ENCODE data around the gene KIR2DL1. TPM values are rescaled to one million over a fixed set of nuclear protein-coding genes. Genes with fewer than 3 reads are reported as not detected.
"Not testable (repeated sequence)": the region's sequence is repeated elsewhere in the genome, so short reads cannot be mapped to it uniquely, and the experiment has no call there.

The KIR2DL1 gene
- polyA plus RNA-seq, 1 donor from 2014 or later: not detected

DNA sequence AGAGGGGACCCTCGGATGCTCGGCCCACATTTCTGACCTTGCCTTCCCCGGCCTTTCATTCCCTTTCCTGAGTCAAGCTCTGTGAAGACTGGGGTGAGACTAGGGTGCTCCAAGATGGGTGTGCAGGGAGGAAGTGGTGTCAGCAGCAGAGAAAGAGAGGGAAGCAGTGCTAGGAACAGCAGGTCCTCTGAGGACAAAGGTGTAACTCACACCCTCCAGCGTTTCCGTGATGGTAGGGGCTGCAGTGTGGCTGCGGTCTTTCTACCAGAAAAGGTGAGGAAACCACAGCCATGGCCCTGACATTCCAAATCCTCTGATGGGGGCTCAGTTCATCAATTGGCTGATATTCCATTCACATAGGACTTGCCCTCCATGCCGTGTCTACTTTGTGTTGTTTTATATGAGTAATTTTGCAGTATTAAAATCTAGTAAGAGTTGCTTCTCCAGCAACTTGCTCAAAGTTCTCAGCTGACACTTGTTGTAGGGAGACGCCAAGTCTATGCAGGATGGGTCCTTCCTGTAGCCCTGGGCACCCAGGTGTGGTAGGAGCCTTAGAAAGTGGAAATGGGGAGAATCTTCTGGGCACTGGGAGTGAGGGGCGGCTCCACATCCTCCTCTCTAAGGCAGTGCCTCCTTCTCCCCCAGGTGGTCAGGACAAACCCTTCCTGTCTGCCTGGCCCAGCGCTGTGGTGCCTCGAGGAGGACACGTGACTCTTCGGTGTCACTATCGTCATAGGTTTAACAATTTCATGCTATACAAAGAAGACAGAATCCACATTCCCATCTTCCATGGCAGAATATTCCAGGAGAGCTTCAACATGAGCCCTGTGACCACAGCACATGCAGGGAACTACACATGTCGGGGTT lies 48.3 kb downstream of the KIR2DL1 start:
- H2AFZ ChIP-seq (ENCODE audit: low read depth, low read length): no peak overlapping the region
- no peaks in the 10 kb centered on the region for H3K9me3 ChIP-seq (ENCODE audit: low read length)
- no peaks in the 10 kb centered on the region for H3K27me3 ChIP-seq (ENCODE audit: insufficient read depth, low read depth, low read length)
- H3K4me2 ChIP-seq (ENCODE audit: low read length): no peak overlapping the region
- no peaks in the 10 kb centered on the region for H3K79me2 ChIP-seq (replicated peaks; ENCODE audit: insufficient read depth, low read length)
- H3F3A ChIP-seq (ENCODE audit: insufficient read depth, low read length, poor library complexity, severe bottlenecking): no peaks in the 10 kb centered on the region
- no peaks in the 10 kb centered on the region for H3K9me2 ChIP-seq (ENCODE audit: insufficient read depth, low read length)
- no peak overlapping the region for H3K9ac ChIP-seq (ENCODE audit: low read length)
- no peaks in the 10 kb centered on the region for H3K36me3 ChIP-seq (ENCODE audit: insufficient read depth, low read length)
- no peak for TF ChIP-seq EP300 (conservative IDR thresholded peaks at IDR 0.05; ENCODE audit: poor library complexity, severe bottlenecking)
- TF ChIP-seq EZH2 (IDR thresholded peaks at IDR 0.05; ENCODE audit: borderline replicate concordance, insufficient read depth, low read length, poor library complexity, severe bottlenecking): no peak
- no peak for TF ChIP-seq TAF1 (IDR thresholded peaks at IDR 0.05; ENCODE audit: low read depth)
- no peak for TF ChIP-seq MXI1 (conservative IDR thresholded peaks at IDR 0.05; ENCODE audit: poor library complexity, severe bottlenecking)
- TF ChIP-seq POLR2AphosphoS5 (IDR thresholded peaks at IDR 0.05): no peak
- no peak for TF ChIP-seq CTCF (IDR thresholded peaks at IDR 0.05; ENCODE audit: poor library complexity, severe bottlenecking)
- no peaks in the 10 kb centered on the region for H4K20me1 ChIP-seq (ENCODE audit: insufficient read depth)
- H3K27ac ChIP-seq (ENCODE audit: low read length): no peak overlapping the region
- H3K4me3 ChIP-seq (ENCODE audit: low read length): no peak overlapping the region

DNA sequence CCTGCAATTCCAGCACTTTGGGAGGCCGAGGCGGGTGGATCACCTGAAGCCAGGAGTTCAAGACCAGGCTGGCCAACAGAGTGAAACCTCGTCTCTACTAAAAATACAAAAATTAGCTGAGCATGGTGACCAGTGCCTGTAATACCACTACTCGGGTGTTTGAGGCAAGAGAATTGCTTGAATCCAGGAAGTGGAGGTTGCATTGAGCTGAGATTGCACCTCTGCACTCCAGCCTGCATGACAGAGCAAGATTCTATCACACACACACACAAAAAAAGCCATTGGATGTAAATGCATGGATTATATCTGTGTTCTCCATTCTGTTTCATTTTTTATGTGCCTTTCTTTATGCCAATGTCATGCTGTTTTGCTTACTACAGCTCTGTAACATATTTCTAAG lies 54.8 kb downstream of the KIR2DL1 start:
- H3K79me2 ChIP-seq (replicated peaks; ENCODE audit: insufficient read depth, low read length); H3K36me3 ChIP-seq (ENCODE audit: insufficient read depth, low read length); H3K27ac ChIP-seq (ENCODE audit: low read length); H3K4me2 ChIP-seq (ENCODE audit: low read length); H3K9me2 ChIP-seq (ENCODE audit: insufficient read depth, low read length); H3K9me3 ChIP-seq (ENCODE audit: low read length); H3K9ac ChIP-seq (ENCODE audit: low read length); H3F3A ChIP-seq (ENCODE audit: insufficient read depth, low read length, poor library complexity, severe bottlenecking); H3K4me3 ChIP-seq (ENCODE audit: low read length); H3K27me3 ChIP-seq (ENCODE audit: insufficient read depth, low read depth, low read length); H2AFZ ChIP-seq (ENCODE audit: low read depth, low read length); H4K20me1 ChIP-seq (ENCODE audit: insufficient read depth): not testable (repeated sequence)

- H3K4me2 ChIP-seq (ENCODE audit: low read length); H3K4me3 ChIP-seq (ENCODE audit: low read length); H3F3A ChIP-seq (ENCODE audit: insufficient read depth, low read length, poor library complexity, severe bottlenecking); H3K27ac ChIP-seq (ENCODE audit: low read length); H3K36me3 ChIP-seq (ENCODE audit: insufficient read depth, low read length); H2AFZ ChIP-seq (ENCODE audit: low read depth, low read length); H3K27me3 ChIP-seq (ENCODE audit: insufficient read depth, low read depth, low read length); H4K20me1 ChIP-seq (ENCODE audit: insufficient read depth); H3K9me3 ChIP-seq (ENCODE audit: low read length); H3K79me2 ChIP-seq (replicated peaks; ENCODE audit: insufficient read depth, low read length); H3K9me2 ChIP-seq (ENCODE audit: insufficient read depth, low read length); H3K9ac ChIP-seq (ENCODE audit: low read length): not testable (repeated sequence)
Measured at GRCh38 chr19:54825326-54825725, 55.7 kb downstream of the KIR2DL1 start.

DNA sequence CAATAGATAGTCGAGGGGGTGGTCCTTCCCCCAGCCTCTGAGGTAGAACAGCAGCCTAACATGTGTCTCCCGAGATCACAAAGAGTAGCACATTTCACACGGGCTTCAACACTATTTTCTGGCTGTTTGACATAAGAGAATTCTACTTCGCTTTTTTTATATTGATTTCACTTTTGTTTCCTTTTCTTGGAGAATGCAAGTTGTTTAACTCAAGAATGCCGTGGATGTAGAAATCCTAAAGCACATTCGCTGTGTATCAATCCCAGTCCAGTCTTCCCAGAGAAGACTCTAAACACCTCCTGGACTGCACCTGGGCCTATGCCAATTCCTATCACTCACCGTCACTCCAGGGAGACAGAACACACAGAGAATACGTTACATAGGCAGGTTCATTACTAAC lies 58.5 kb downstream of the KIR2DL1 start:
- not testable (repeated sequence) for H3K27ac ChIP-seq (ENCODE audit: low read length); H3K9ac ChIP-seq (ENCODE audit: low read length); H3K9me2 ChIP-seq (ENCODE audit: insufficient read depth, low read length); H3K9me3 ChIP-seq (ENCODE audit: low read length); H3F3A ChIP-seq (ENCODE audit: insufficient read depth, low read length, poor library complexity, severe bottlenecking); H3K4me2 ChIP-seq (ENCODE audit: low read length); H3K27me3 ChIP-seq (ENCODE audit: insufficient read depth, low read depth, low read length); H3K36me3 ChIP-seq (ENCODE audit: insufficient read depth, low read length); H3K4me3 ChIP-seq (ENCODE audit: low read length); H4K20me1 ChIP-seq (ENCODE audit: insufficient read depth); H2AFZ ChIP-seq (ENCODE audit: low read depth, low read length); H3K79me2 ChIP-seq (replicated peaks; ENCODE audit: insufficient read depth, low read length)

DNA sequence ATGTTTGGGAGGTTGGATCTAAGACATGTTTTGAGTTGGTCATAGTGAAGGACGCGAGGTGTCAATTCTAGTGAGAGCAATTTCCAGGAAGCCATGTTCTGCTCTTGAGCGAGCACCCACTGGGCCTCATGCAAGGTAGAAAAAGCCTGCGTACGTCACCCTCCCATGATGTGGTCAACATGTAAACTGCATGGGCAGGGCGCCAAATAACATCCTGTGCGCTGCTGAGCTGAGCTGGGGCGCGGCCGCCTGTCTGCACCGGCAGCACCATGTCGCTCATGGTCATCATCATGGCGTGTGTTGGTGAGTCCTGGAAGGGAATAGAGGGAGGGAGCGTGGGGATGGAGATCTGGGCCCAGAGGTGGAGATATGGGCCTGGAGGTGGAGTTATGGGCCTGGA lies 62.9 kb downstream of the KIR2DL1 start, which contains the start of gene KIR2DS4:
Gene KIR2DS4, plus strand, starts transcription at position 181 of the 400 bp plus-strand sequence.
- H3K9me2 ChIP-seq (ENCODE audit: insufficient read depth, low read length); H3K9me3 ChIP-seq (ENCODE audit: low read length); H4K20me1 ChIP-seq (ENCODE audit: insufficient read depth); H3K9ac ChIP-seq (ENCODE audit: low read length); H2AFZ ChIP-seq (ENCODE audit: low read depth, low read length); H3F3A ChIP-seq (ENCODE audit: insufficient read depth, low read length, poor library complexity, severe bottlenecking); H3K27ac ChIP-seq (ENCODE audit: low read length); H3K4me2 ChIP-seq (ENCODE audit: low read length); H3K27me3 ChIP-seq (ENCODE audit: insufficient read depth, low read depth, low read length); H3K36me3 ChIP-seq (ENCODE audit: insufficient read depth, low read length); H3K79me2 ChIP-seq (replicated peaks; ENCODE audit: insufficient read depth, low read length); H3K4me3 ChIP-seq (ENCODE audit: low read length): not testable (repeated sequence)

Measured in neural cell (in vitro differentiated cells).